ENCODE results near the gene SMIM7.

The SMIM7 gene

GRCh38 chr19:16698914-16699313 is 39.0 kb upstream of the SMIM7 start:
- Histone ChIP-seq H3K4me1 (ENCODE audit: control insufficient read depth, low read length) (no peaks in the 10 kb centered on the region), H3K27me3 (ENCODE audit: control insufficient read depth, low read length) (no peaks in the 10 kb centered on the region), H4K20me1 (ENCODE audit: control insufficient read depth, insufficient read depth, low read depth, low read length) (no peaks in the 10 kb centered on the region), H3K4me3 (ENCODE audit: low read length) (no peak overlapping the region), H3K36me3 (ENCODE audit: control insufficient read depth, low read length) (no peaks in the 10 kb centered on the region), H3K9me2 (replicated peaks; ENCODE audit: control insufficient read depth, low read length) (no peaks in the 10 kb centered on the region), H3K9me3 (ENCODE audit: control insufficient read depth, insufficient read depth, low read length) (no peaks in the 10 kb centered on the region), H3K27ac (ENCODE audit: low read depth, low read length) (no peak overlapping the region), H3K79me2 (ENCODE audit: control insufficient read depth, low read length) (no peaks in the 10 kb centered on the region), H3K4me2 (ENCODE audit: low read length) (no peak overlapping the region), H3F3A (ENCODE audit: control insufficient read depth, insufficient read depth) (no peaks in the 10 kb centered on the region)
- no peak for TF ChIP-seq EZH2phosphoT487 (IDR thresholded peaks at IDR 0.05; ENCODE audit: borderline replicate concordance, low read length)
- no peak for TF ChIP-seq CTCF (IDR thresholded peaks at IDR 0.05; ENCODE audit: low read depth, low read length, poor library complexity, severe bottlenecking)

- H3K79me2 ChIP-seq (ENCODE audit: control insufficient read depth, low read length), result no peaks in the 10 kb centered on the region
- no peaks in the 10 kb centered on the region for H3K4me1 ChIP-seq (ENCODE audit: control insufficient read depth, low read length)
- no peaks in the 10 kb centered on the region for H3K9me3 ChIP-seq (ENCODE audit: control insufficient read depth, insufficient read depth, low read length)
- H3K9me2 ChIP-seq (replicated peaks; ENCODE audit: control insufficient read depth, low read length), result no peaks in the 10 kb centered on the region
- 0 out of 2 replicates have a peak, but pooled peaks cover 3% of the 10 kb centered on the region for H3F3A ChIP-seq (ENCODE audit: control insufficient read depth, insufficient read depth)
- TF ChIP-seq CTCF (IDR thresholded peaks at IDR 0.05; ENCODE audit: low read depth, low read length, poor library complexity, severe bottlenecking), result no peak
- no peaks in the 10 kb centered on the region for H3K36me3 ChIP-seq (ENCODE audit: control insufficient read depth, low read length)
- H3K4me3 ChIP-seq (ENCODE audit: low read length), result no peak overlapping the region
- H3K4me2 ChIP-seq (ENCODE audit: low read length), result no peak overlapping the region
- no peak overlapping the region for H3K27ac ChIP-seq (ENCODE audit: low read depth, low read length)
- H4K20me1 ChIP-seq (ENCODE audit: control insufficient read depth, insufficient read depth, low read depth, low read length), result no peaks in the 10 kb centered on the region
- no peaks in the 10 kb centered on the region for H3K27me3 ChIP-seq (ENCODE audit: control insufficient read depth, low read length)
These were observed 28.1 kb upstream of the SMIM7 start for GRCh38 chr19:16688084-16688483.

DNA sequence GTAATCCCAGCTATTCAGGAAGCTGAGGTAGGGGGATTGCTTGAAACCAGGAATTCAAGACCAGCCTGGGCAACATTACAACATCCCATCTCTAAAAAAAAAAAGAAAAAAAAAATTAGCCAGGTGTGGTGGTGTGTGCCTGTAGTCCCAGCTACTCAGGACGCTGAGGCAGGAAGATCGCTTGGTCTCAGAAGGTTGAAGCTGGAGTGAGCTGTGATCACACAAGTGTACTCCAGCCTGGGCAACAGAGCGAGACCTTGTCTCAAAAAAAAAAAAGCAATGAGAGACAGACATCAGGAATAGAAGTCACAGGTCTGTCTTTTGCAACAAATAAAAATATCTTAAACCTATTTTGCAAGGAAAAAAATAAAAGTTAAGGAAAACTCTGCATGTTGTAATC is 24.3 kb upstream of the SMIM7 start:
- 0 out of 2 replicates have a peak, but pooled peaks cover 3% of the 10 kb centered on the region for H3F3A ChIP-seq (ENCODE audit: control insufficient read depth, insufficient read depth)
- H4K20me1 ChIP-seq (ENCODE audit: control insufficient read depth, insufficient read depth, low read depth, low read length), result no peaks in the 10 kb centered on the region
- H3K9me2 ChIP-seq (replicated peaks; ENCODE audit: control insufficient read depth, low read length), result no peaks in the 10 kb centered on the region
- H3K36me3 ChIP-seq (ENCODE audit: control insufficient read depth, low read length), result peaks cover 34% of the 10 kb centered on the region
- H3K27me3 ChIP-seq (ENCODE audit: control insufficient read depth, low read length), result no peaks in the 10 kb centered on the region
- H3K27ac ChIP-seq (ENCODE audit: low read depth, low read length), result no peak overlapping the region
- no peaks in the 10 kb centered on the region for H3K79me2 ChIP-seq (ENCODE audit: control insufficient read depth, low read length)
- TF ChIP-seq CTCF (IDR thresholded peaks at IDR 0.05; ENCODE audit: low read depth, low read length, poor library complexity, severe bottlenecking) (no peak), EZH2phosphoT487 (IDR thresholded peaks at IDR 0.05; ENCODE audit: borderline replicate concordance, low read length) (no peak)
- H3K9me3 ChIP-seq (ENCODE audit: control insufficient read depth, insufficient read depth, low read length), result no peaks in the 10 kb centered on the region
- H3K4me2 ChIP-seq (ENCODE audit: low read length), result no peak overlapping the region
- H3K4me1 ChIP-seq (ENCODE audit: control insufficient read depth, low read length), result no peaks in the 10 kb centered on the region
- H3K4me3 ChIP-seq (ENCODE audit: low read length), result no peak overlapping the region

DNA sequence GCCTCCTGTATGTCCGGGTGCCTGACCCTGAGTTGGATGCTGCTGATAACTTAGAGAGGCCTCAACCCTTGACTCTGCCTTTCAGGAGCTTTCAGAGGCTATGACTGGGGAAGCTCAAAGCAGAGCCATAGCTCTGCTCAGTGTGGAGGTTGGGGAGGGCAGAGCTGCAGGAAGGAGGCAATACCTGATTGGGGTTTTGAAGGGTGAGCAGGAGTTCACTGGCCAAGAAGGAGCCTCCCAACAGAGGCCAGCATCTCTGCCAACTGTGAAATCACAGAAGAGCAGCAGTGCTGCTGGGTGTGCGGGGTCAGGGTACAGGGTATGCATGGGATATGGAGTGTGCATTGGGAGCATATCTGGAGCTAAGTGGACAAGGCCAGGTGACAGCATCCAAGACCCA is 22.6 kb upstream of the SMIM7 start:
- Histone ChIP-seq H3K36me3 (ENCODE audit: control insufficient read depth, low read length) (peaks cover 37% of the 10 kb centered on the region), H4K20me1 (ENCODE audit: control insufficient read depth, insufficient read depth, low read depth, low read length) (no peaks in the 10 kb centered on the region), H3K27me3 (ENCODE audit: control insufficient read depth, low read length) (no peaks in the 10 kb centered on the region), H3K9me3 (ENCODE audit: control insufficient read depth, insufficient read depth, low read length) (no peaks in the 10 kb centered on the region), H3K4me1 (ENCODE audit: control insufficient read depth, low read length) (no peaks in the 10 kb centered on the region), H3F3A (ENCODE audit: control insufficient read depth, insufficient read depth) (0 out of 2 replicates have a peak, but pooled peaks cover 3% of the 10 kb centered on the region), H3K79me2 (ENCODE audit: control insufficient read depth, low read length) (peaks cover 4% of the 10 kb centered on the region), H3K4me3 (ENCODE audit: low read length) (no peak overlapping the region), H3K9me2 (replicated peaks; ENCODE audit: control insufficient read depth, low read length) (no peaks in the 10 kb centered on the region), H3K4me2 (ENCODE audit: low read length) (no peak overlapping the region), H3K27ac (ENCODE audit: low read depth, low read length) (no peak overlapping the region)
- TF ChIP-seq CTCF (IDR thresholded peaks at IDR 0.05; ENCODE audit: low read depth, low read length, poor library complexity, severe bottlenecking) (no peak), EZH2phosphoT487 (IDR thresholded peaks at IDR 0.05; ENCODE audit: borderline replicate concordance, low read length) (no peak)
